Inflammatory macrophage treated with lipopolysaccharide for 4 hours (primary cell): Measurements from ENCODE around the gene NPDC1.

ENCODE experiments used
- DNase-seq: peaks from one replicate; pipeline ENCODE4 v3.0.0-alpha.2; 2020

The NPDC1 gene

GRCh38 chr9:137046088-137046787, at the start of gene NPDC1:
Gene NPDC1, minus strand, starts transcription at chr9:137046177. Its CDS starts 188 bp downstream, at chr9:137045989.
- peak; percentile 63 for DNase-seq

GRCh38 chr9:137089232-137089947, 43.4 kb upstream of the NPDC1 start:
- DNase-seq, result no peak

GRCh38 chr9:137088121-137088520, 42.1 kb upstream of the NPDC1 start:
- DNase-seq, result no peak

- peak; percentile 43 for DNase-seq
Observed at GRCh38 chr9:137087409-137087925, 41.5 kb upstream of the NPDC1 start.

GRCh38 chr9:137086531-137087408, 40.8 kb upstream of the NPDC1 start, which contains the start of gene MAN1B1:
Gene MAN1B1, plus strand, starts transcription at chr9:137086985. Its CDS starts 15 bp downstream, at chr9:137087000.
- DNase-seq, result peak; percentile 99

- peak; percentile 22 for DNase-seq
Observed at GRCh38 chr9:137085920-137086530, 40.0 kb upstream of the NPDC1 start.

GRCh38 chr9:137084526-137084925, 38.5 kb upstream of the NPDC1 start:
- DNase-seq, result no peak

GRCh38 chr9:137083394-137084004, 37.5 kb upstream of the NPDC1 start:
- DNase-seq, result peak; percentile 44

GRCh38 chr9:137082925-137083290, 36.9 kb upstream of the NPDC1 start:
- DNase-seq, result no peak

- DNase-seq, result no peak
Observed at GRCh38 chr9:137082222-137082924, 36.4 kb upstream of the NPDC1 start.

GRCh38 chr9:137080260-137081122, 34.5 kb upstream of the NPDC1 start:
- DNase-seq, result no peak

GRCh38 chr9:137079401-137079787, 33.4 kb upstream of the NPDC1 start:
- DNase-seq, result no peak

- no peak for DNase-seq
Observed at GRCh38 chr9:137078701-137079400, 32.9 kb upstream of the NPDC1 start.

- DNase-seq, result no peak
Observed at GRCh38 chr9:137077758-137078693, 32.0 kb upstream of the NPDC1 start.

GRCh38 chr9:137077010-137077747, 31.2 kb upstream of the NPDC1 start, which contains the start of gene UAP1L1:
Gene UAP1L1, plus strand, starts transcription at chr9:137077517. Its CDS starts 16 bp downstream, at chr9:137077533.
- DNase-seq, result peak; percentile 80

GRCh38 chr9:137076636-137077009, 30.6 kb upstream of the NPDC1 start:
- no peak for DNase-seq

GRCh38 chr9:137075275-137075775, 29.3 kb upstream of the NPDC1 start:
- DNase-seq, result peak; percentile 41
